Stimulated activated CD4-positive, alpha-beta T cell treated with anti-CD3 and anti-CD28 coated beads, Interleukin-2, amount 100 ng/mL, for 48 hours (primary cell): ENCODE measurements around the gene HOXA5.

Source experiments
- DNase-seq, 2 donors: peaks; one replicate each; pipeline ENCODE4 v3.0.0-alpha.2; 2020

HOXA5 gene

GRCh38 chr7:27143023-27143949, at the start of gene HOXA5:
TSS of gene HOXA5 (minus strand) at chr7:27143681. CDS start at chr7:27143607, 74 bp downstream.
- no peak for DNase-seq

DNA sequence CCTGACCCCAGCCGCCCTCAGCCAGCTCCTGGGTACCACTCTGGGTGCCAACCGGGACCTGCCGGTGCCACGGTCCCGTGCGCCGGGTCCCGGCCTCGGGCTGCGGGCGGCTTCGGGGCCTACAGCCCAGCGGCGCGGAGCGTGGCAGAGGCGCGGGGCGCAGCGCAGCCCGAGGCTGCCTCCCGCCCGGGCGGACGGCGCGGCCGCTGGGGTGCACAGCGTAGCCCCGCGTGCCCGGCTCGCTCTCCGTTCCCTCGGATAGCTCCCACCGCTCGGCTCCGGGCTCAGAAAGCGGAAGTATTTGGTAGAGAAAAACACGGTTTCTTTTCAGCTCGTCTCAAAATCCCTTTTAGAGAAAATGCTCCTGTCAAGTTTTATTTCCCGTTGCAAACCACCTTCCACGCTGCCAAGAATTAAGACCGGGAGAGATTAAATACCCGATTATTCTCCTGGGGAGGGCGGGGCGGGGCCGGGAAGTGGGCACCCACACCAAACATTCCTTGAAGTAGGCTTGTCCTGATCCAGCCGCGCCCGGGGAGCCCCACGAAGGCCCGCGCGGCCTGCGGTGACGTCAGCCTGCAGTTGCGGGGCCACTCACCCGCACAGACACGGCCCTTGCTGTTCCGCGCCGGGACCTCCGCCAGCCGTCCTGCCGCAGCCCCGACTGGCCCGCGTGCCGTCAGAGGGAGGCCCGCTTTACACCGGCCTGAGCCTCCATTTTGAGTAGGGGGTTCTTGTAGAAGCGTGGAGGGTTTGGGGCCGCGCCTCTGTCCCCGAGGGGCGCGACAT, 49.3 kb upstream of the HOXA5 start:
- DNase-seq = no peak

GRCh38 chr7:27191833-27192545, 48.5 kb upstream of the HOXA5 start:
- DNase-seq = no peak

GRCh38 chr7:27191161-27191731, 47.8 kb upstream of the HOXA5 start:
- no peak for DNase-seq

DNA sequence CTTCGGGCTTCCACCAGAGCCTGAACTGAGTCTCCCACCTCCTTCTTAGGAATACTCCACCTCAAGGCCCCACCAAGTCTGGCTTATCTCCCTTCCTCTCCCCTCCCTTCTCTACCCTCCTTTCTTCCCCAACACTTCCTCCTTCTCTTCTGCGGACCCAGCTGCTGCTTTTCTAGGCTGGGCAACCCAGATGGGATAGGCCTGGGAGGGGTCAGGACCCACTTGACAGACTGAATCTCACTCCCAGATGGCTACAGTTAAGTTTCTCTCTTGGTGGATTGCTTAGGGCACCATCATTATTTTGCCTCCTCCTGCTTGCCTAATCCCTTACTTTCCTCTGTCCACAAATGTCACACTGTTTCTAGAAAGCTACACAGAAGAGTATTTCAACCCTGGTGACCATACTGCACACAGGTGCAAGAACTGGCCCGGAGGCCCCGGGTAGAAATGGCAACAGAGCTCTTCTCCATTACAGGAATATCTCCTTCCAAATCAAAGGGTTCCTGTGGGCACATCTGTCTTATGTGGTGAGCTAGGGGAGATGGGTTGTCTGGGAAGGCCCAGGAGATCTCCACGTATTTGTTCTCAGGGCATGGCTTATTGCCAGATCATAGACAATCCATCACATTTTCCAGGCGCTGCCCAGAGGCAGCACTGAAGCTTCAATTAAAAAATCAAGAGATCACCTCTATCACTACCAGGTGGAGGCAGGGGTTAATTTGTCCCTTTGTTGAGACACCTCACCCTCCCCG, 46.7 kb upstream of the HOXA5 start:
- no peak for DNase-seq

- DNase-seq = no peak
These were observed 46.0 kb upstream of the HOXA5 start for GRCh38 chr7:27189295-27189996.

DNA sequence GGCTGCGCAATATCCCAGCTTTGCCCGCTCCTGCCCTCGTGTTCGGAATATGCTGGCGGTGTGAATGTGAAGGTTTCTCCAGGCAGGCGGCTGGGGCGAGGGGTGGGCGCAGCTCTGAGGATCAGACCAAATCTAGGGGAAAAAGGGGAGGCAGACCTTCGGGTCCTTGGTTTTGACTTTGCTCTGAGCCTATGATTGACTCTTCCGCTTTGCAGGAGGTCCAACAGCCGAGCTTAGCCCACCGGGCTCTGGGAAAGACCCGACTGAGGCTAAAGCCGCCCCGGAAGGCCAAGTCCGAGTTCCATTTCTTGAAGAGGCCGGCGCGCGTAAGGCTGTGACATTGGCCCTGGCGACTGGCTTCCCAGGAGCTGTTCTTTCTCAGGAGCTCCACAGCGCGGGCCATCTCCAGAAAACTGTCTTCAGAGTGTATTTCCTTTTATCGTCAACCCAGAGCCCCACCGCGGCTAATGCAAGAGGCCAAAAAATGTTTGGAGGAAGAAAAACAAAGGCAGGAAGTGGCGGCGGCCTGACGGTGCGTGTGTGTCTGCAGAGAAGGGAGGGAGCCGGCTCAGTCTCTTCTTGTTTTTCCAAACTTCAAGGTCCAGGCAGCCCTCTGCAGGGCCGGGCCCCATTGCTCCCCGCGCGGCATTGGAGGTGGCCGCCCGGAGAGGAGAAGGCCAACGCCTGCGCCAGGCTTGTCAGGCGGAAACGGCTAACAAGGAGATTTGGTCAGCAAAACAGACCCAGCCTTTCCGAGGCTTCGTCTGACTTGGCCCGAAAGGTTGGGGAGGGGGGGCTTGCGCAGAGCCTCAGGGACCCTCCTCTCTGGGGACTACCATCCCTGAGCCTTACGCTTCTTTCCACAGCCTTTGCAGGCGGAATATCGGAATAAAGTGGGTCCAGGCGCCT, 45.2 kb upstream of the HOXA5 start:
- no peak for DNase-seq

GRCh38 chr7:27187475-27188385, 44.2 kb upstream of the HOXA5 start:
- no peak for DNase-seq

DNA sequence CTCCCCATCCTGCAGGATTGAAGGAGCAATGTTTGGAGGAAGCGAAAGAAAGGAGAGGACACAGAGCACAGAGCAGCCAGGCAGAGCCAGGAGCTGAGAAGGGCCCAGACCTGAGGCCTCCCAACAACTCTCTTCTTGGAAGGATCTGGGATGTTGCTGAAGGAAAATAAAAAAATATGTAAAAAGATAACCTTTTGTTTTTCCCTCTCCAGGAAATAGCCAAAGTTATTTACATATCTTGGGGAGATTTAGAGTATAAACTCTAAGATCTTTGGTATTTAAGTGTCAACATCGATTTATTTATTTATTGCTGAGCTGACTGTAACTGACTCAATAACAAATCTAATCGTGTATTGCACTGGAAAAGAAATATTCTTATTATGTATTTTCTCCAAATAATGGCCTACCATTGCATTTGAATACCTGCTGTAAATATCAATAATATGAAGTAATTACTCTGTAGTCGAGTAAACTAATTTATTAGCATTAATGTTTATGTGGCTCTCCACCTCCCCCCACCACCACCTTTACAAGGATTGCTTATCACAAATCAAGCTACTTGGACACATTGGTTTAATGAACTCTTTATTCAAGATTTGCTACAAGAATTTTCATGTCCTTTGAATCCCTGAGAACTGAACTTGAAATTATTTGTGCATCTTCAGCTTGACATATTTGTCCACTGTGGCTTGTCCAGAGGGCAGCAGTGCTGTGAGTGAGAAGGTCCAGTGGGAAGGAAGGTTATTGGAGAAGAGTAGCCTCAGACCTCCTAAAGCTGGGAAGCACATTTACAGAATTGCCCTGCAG, 43.4 kb upstream of the HOXA5 start:
- DNase-seq = no peak

DNA sequence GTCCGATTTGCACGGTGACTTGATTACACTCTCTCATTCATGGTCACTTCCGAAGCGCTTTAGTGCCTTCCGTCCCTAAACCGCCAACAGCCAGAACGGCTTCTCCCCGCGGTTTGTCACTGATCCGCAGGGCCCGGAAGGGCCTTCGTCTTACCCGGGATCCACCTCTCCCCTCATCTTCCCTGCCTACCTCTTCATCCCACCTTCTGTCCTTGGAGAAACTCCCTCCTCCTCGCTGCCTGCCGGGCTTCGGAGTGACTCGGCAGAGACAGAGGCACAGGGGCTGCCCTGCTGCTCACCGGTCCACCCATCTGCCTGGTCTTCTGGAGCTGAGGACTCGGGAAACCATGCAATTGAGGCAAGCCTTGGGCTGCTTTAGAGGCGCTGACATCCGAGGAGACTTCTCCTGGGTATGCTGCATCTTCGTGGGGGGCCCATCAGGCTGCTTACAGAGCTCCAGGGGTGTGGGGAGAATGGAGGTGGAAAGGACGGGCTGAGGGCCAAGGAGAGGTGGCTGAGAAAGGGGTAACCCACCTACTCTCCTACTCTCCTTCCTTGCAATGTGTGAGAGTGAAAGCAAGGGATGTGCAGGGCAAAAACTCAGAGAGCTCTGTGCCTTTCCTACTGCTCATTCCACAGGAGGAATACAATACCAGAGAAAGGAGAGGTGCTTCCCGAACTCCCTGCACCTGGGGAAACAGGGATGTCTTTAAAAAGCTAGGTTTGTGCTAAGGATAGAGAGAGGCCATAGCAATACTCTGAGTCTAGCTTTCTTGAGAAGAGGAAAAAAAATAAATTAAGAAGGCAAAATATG, 42.6 kb upstream of the HOXA5 start:
- DNase-seq = no peak

GRCh38 chr7:27185013-27185853, 41.8 kb upstream of the HOXA5 start, which contains the start of gene HOXA11:
TSS of gene HOXA11 (minus strand) at chr7:27185232. CDS start at chr7:27185144, 88 bp downstream.
- no peak for DNase-seq

DNA sequence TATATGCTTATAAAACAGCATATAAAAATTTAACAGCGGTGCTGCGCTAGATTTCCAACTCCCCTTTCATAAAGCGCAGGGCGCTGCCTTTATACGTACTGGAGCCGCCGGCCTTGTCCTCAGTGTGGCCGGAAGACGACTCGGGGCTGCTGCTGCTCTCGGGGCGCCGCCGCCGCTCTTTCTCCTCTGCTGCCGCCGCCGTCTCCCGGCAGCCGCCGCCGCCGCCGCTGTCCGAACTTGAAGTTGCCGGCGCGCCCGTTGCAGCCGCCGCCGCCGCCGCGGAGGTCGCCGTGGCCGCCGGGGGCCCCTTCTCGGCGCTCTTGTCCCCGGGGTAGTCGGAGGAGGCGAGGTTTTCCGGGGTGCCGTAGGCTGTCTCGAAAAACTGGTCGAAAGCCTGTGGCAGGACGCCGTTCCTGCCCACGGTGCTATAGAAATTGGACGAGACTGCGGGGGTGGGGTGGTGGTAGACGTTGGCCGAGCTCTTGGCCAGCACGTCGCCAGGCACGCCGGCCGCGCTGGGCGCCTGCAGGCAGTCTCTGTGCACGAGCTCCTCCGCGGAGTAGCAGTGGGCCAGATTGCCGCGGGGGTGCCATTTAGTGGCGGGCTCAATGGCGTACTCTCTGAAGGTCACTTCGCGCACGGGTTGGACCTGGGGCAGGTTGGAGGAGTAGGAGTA, 41.0 kb upstream of the HOXA5 start:
- DNase-seq = no peak

DNA sequence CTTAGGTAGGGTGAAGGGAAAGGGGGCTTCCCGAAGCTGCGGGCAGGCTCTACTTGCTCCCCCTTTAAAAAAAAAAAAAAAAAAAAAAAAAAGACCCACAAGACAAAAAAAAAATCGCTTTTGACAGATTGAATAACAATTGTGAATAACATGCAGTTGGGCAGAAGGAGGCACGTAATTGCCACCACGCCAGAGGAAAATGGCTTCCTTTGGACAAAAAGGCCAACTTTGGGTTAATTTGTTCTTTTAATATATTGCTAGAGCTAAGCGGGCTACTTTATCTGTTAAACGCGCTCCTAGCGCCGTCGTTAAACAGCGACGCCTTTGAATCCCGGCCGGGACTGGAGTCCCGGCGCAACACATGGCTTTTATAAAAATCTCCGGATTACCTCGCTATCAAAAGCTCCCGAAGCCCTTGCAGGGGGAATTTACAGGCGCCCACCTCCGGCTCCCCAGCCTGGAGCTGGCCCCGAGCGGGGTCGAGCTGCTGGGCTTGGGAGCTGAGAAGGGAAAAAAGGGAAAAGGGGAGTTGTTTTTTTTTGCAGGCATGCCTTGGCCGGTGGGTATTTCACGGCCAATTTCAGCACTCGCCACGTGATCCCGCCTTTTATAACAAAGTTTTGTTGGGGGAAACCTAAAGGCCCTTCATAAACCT, 40.3 kb upstream of the HOXA5 start:
- no peak for DNase-seq

- DNase-seq = no peak
These were observed 39.6 kb upstream of the HOXA5 start for GRCh38 chr7:27182861-27183681.
